ENCODE results near the gene ABHD16A.

DNA sequence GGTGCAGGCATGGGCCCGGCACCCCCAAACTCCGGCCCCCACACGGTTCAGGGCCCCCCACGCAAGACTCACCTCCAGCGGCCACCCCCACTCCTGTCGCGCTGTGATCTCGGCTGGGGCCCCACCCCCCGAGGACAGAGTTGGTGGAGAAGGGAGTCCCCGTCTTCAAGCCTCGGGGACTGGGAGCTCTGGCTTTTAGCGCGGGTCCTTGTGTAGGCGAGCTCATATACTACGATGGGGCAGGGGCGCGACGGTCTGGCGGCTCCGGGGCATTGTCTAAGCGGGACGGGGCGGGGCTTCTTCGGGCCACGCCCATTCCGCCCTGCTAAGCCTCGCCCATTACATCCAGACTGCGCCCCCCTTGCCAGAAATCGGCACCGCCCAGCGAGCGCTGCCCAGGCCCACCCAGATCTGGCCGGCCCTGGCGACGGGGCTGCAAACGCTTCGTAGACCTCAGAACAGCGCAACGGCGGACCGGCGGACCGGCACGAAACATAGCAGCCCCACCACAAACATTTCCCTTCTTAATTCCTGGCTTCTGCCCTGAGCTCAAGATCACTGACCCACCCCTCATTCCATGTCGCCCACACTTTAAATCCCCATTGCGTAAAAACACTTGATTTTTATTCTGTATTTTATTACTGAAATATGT, 27.0 kb upstream of the ABHD16A start:
- TF ChIP-seq, protein P1, sequence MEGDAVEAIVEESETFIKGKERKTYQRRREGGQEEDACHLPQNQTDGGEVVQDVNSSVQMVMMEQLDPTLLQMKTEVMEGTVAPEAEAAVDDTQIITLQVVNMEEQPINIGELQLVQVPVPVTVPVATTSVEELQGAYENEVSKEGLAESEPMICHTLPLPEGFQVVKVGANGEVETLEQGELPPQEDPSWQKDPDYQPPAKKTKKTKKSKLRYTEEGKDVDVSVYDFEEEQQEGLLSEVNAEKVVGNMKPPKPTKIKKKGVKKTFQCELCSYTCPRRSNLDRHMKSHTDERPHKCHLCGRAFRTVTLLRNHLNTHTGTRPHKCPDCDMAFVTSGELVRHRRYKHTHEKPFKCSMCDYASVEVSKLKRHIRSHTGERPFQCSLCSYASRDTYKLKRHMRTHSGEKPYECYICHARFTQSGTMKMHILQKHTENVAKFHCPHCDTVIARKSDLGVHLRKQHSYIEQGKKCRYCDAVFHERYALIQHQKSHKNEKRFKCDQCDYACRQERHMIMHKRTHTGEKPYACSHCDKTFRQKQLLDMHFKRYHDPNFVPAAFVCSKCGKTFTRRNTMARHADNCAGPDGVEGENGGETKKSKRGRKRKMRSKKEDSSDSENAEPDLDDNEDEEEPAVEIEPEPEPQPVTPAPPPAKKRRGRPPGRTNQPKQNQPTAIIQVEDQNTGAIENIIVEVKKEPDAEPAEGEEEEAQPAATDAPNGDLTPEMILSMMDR (conservative IDR thresholded peaks at IDR 0.05): no peak
- no peak for TF ChIP-seq ZFX (IDR thresholded peaks at IDR 0.05)
